Muscle layer of colon (tissue), 2 donors: ENCODE results near the gene FYB1.

ENCODE experiments used
- H3K27ac ChIP-seq: one replicate; pipeline ENCODE4 v1.7.0; 2013; ENCODE audit warnings: low read depth, mild to moderate bottlenecking, low read length, moderate library complexity
- H3K27me3 ChIP-seq, 2 donors: one replicate each; pipeline ENCODE4 v1.7.0; 2013; ENCODE audit warnings: low read length in 2 of 2, mild to moderate bottlenecking in 2 of 2; ENCODE audit not compliant: insufficient read depth in 2 of 2, control insufficient read depth in 1 of 2
- H3K36me3 ChIP-seq: one replicate; pipeline ENCODE4 v1.7.0; 2013; ENCODE audit warnings: mild to moderate bottlenecking, low read length; ENCODE audit not compliant: insufficient read depth
- H3K4me1 ChIP-seq: one replicate; pipeline ENCODE4 v1.7.0; 2013; ENCODE audit warnings: mild to moderate bottlenecking, low read length; ENCODE audit not compliant: insufficient read depth
- H3K4me3 ChIP-seq, 2 donors: one replicate each; pipeline ENCODE4 v1.7.0; 2013; ENCODE audit warnings: low read length in 2 of 2, low read depth in 1 of 2, mild to moderate bottlenecking in 1 of 2, moderate library complexity in 1 of 2
- H3K9ac ChIP-seq: one replicate; pipeline ENCODE4 v1.7.0; 2013; ENCODE audit warnings: low read length
- H3K9me3 ChIP-seq: one replicate; pipeline ENCODE4 v1.7.0; 2013; ENCODE audit warnings: mild to moderate bottlenecking, low read length
- donor health status: abdominal sarcoma.
- donor health status: Adenocarcinoma of cecum.

Gene FYB1

DNA sequence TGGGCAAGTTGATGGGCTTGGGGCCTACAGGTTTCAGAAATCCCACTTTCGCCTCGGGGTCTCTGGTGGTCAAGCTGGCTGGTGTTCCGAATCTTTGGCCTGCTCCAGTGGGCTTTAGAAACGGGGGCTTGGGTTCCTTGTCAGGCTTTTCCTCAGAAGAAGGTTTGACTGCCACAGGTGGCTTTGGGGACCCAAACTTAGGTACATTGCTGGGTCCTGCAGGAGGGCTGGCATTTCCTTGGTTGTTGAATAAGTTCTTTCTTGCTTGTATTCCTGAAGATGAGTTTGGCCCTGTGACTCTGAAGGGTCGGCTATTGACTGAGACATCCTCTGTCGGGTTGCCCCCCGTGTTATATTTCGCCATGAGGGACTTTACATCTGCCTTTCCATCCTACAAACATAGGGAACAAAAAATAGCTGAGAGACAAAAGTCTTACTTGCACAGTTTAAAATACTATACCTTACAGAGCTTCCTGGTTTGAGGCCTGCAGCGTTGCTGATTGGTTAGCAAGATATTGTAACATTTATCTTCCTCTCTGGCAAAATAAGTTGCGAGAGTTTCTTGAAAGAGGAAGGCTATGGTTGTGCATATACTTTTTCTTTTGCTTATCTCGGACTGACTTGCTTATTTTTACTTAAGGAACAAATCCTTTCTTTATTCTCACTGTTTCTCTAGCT lies 16.6 kb downstream of the FYB1 start:
- Histone ChIP-seq H3K27me3 (no peaks in the 10 kb centered on the region), H3K27ac (no peak overlapping the region), H3K36me3 (no peaks in the 10 kb centered on the region), H3K4me1 (no peaks in the 10 kb centered on the region), H3K4me3 (no peak overlapping the region), H3K9ac (no peak overlapping the region), H3K9me3 (no peaks in the 10 kb centered on the region)

DNA sequence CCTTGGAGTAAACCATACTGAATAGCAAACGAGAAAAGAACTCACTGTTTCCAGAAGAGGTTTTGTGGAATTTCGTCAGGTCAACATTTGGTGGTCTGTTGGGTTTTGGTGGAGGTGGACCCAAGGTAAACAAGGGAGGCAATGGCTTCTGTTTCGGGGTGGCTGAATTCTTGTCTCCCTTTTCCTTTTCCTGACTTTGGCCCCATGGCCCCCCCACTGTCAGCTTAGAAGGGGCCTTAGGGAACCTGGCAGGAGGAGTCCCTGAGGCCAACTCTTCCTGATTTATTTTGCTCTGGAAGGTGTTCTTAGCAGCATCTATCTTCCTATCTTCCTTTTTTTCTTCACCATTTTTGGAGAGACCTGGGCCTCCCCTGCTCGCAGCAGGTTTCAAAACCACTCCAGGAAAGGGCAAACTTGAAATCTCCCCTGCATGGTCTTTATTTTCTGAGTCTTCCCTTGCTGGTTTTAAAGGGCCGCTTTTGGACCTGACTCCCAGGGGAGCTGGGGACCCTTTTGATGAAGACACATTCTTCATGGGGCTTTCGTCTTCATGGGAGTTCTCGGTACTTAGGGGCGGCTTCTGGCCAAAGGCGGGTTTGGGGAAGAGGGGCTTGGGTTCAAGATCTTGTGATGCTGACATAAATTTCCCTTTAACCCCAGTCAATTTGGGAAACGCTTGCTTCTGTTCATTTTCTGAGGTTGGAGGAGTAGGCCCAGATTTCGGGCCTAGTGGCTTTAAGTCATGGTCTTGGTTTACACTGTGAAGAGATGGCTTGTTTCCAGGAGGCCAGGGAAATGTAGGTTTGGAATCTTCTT lies 17.4 kb downstream of the FYB1 start:
- H3K4me1 ChIP-seq = no peaks in the 10 kb centered on the region

DNA sequence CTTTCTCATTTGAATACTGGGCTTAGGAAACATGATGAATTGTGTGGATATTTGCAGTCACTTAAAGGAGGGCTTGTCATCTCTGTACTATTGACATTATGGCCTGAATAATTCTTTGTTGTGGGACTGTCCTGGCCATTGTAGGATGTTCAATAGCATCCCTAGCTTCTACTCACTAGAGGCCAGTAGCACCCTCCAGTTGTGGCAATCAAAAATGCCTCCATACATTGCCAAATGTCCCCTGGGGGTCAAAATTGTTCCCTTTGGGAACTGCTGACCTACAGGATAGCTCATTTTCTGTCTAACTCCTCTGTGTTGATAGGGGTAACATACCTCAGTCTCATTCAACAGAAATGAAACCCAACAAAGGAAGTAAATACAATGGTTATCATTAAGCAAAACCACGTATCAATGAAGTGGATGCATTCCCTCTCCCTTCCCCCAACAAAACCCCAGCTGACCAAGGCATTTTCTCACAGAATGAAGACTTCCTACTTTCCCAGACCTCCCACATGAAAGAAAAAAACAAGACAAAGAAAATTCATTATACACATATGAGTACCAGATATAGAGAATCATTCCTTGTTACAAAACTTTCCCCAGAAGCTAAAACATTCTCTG lies 18.1 kb downstream of the FYB1 start:
- Histone ChIP-seq H3K9ac (no peak overlapping the region), H3K27ac (no peak overlapping the region), H3K27me3 (no peaks in the 10 kb centered on the region), H3K4me3 (no peak overlapping the region), H3K4me1 (no peaks in the 10 kb centered on the region), H3K36me3 (no peaks in the 10 kb centered on the region), H3K9me3 (no peaks in the 10 kb centered on the region)

More for the DNA sequence above, 17.4 kb downstream of the FYB1 start:
- no peak overlapping the region for H3K27ac ChIP-seq
- no peaks in the 10 kb centered on the region for H3K36me3 ChIP-seq
- no peaks in the 10 kb centered on the region for H3K9me3 ChIP-seq
- no peaks in the 10 kb centered on the region for H3K27me3 ChIP-seq
- H3K9ac ChIP-seq = no peak overlapping the region
- no peak overlapping the region for H3K4me3 ChIP-seq

DNA sequence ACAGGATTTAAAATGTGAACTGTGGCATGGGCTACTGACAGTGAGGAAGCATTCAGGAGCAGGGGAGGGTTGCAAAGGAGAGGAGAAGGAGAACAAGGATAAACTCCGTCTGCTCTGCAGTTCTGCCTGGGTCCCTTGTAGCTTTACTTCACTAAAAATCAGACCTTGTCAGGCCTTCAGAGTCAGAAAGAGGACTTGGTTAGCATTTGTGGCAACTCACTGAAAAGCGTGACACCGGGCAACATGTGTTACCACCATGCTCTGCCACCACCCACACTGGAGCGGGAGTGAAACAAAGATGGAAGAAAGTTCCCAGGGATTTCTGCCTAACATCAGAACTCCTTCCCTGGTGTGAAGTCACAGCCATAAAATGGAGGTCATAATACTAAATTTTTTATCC lies 19.3 kb downstream of the FYB1 start:
- H3K9ac ChIP-seq = no peak overlapping the region
- no peaks in the 10 kb centered on the region for H3K36me3 ChIP-seq
- H3K27ac ChIP-seq = no peak overlapping the region
- H3K4me3 ChIP-seq = no peak overlapping the region
- H3K4me1 ChIP-seq = no peaks in the 10 kb centered on the region
- no peaks in the 10 kb centered on the region for H3K27me3 ChIP-seq
- no peaks in the 10 kb centered on the region for H3K9me3 ChIP-seq

DNA sequence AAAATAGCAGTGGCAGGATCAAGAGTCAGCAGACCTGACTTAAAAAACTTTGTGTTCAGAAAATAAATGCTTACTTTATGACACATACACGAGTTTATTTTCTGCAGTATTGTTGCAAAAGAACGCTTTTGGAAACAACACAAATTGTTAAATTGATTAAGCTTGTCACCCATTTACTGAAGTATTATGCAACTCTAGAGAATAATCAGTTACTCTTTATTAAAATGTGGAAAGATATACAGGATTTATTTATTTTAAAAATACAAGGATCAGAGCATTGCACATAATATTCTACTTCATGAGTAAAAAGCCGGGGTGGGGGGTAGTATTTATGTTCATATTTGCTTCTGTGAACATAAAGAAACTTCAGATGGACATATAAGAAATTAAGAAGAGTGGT lies 20.0 kb downstream of the FYB1 start:
- no peak overlapping the region for H3K27ac ChIP-seq
- H3K4me1 ChIP-seq = no peaks in the 10 kb centered on the region
- H3K36me3 ChIP-seq = no peaks in the 10 kb centered on the region
- H3K27me3 ChIP-seq = no peaks in the 10 kb centered on the region
- no peak overlapping the region for H3K4me3 ChIP-seq
- no peaks in the 10 kb centered on the region for H3K9me3 ChIP-seq
- H3K9ac ChIP-seq = no peak overlapping the region

DNA sequence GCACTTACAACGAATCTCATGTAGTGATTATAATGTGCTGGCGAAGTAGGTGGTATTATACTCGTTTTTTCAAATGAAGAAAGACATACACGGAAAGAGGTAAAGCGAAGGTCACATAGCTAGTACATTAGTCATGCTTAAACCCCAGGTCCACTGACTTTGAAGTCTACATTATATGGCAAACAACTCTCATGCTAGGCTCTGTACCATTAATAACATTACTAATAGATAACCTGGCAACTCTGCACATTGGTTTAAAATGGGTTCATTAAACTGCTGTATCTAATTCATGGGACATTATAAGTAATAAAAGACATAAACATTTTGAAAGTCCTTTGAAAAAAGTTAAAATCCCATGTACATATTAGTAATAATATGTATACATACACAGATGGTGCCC lies 21.2 kb downstream of the FYB1 start:
- H3K36me3 ChIP-seq = no peaks in the 10 kb centered on the region
- H3K9me3 ChIP-seq = no peaks in the 10 kb centered on the region
- no peaks in the 10 kb centered on the region for H3K27me3 ChIP-seq
- H3K27ac ChIP-seq = no peak overlapping the region
- H3K4me3 ChIP-seq = no peak overlapping the region
- H3K9ac ChIP-seq = no peak overlapping the region
- no peaks in the 10 kb centered on the region for H3K4me1 ChIP-seq

DNA sequence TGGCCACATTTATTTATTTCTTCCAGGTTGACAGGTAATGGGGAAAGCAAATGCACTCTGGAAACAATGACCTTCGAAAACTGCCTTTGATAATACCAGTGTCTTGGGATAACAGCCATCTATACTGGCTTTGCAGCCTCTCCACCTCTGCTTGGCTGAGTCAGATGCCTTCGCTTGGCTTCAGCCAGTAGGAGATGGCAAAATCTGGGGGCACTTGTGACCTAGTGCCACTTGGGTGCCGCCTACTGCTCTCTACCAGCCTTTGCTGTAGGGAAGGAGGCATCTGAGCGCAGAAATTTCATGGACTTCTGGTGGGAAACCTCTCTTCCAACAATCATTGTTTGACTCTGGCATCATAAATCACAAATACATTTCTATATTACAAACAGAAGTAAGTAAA lies 21.8 kb downstream of the FYB1 start:
- Histone ChIP-seq H3K9me3 (no peaks in the 10 kb centered on the region), H3K27ac (no peak overlapping the region), H3K4me1 (no peaks in the 10 kb centered on the region), H3K9ac (no peak overlapping the region), H3K36me3 (no peaks in the 10 kb centered on the region), H3K4me3 (no peak overlapping the region), H3K27me3 (no peaks in the 10 kb centered on the region)

DNA sequence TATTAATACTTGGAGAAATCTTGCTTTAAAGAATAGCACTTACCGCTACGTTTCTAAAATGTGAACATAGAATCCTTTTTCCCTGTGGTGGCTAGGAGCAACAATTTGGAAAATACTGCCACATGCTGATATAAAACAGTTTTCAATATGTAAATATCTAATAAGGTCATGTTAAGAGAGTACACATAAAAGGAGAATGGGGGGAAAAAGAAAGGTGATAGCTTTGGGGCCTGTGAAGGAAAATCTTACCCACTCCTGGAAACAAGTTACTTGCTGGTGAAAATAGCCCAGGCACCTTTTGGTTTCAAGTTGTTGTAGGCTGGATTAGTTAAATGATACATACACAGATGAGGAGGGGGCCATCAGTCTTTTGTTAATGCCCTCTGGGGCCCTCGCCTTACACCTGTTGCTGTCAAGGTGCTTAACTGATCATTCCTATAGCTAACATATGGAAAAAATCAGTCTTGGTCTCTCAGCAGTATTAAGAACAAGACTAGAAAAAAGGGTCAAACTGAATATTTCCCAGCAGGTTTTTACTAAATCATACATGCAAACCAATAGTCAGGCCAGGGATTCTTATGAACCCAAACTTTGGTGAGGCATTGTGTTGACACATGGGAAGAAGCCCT lies 24.1 kb downstream of the FYB1 start:
- Histone ChIP-seq H3K9me3 (no peaks in the 10 kb centered on the region), H3K4me1 (no peaks in the 10 kb centered on the region), H3K4me3 (no peak overlapping the region), H3K27me3 (no peaks in the 10 kb centered on the region), H3K36me3 (no peaks in the 10 kb centered on the region), H3K9ac (no peak overlapping the region), H3K27ac (no peak overlapping the region)

DNA sequence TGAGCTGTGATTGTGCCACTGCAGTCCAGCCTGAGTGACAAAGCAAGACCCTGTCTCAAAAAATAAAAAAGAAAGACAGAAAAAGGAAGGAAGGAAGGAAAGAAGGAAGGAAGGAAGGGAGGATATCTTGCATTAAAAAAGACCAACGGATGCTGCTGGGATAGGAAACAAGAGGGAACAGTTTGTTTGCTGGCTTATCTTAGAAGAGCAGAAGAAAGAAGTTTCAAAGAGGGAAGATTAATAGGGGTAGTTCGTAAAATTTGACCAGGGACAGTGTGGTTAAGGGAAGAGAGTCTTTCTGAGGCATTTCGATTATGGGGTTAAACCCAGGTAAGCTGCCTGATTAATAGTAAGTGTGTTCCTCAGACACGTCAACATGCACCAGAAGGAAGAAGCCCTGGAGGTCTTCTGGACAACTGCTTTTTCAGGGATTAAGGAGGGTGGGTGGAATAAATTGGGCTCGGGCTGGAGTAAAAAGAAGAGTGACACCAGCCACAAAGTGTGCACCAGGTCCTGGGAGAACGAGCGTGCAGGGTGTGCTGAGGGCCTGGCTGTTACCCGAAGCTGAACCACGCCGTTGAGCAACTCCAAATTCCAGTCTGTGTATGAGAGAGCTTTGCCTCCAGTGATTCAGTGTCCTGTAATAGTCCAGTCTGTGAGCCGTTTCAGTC lies 24.8 kb downstream of the FYB1 start:
- Histone ChIP-seq H3K4me1 (no peaks in the 10 kb centered on the region), H3K9me3 (no peaks in the 10 kb centered on the region), H3K27me3 (no peaks in the 10 kb centered on the region), H3K27ac (no peak overlapping the region), H3K9ac (no peak overlapping the region), H3K4me3 (no peak overlapping the region), H3K36me3 (no peaks in the 10 kb centered on the region)

DNA sequence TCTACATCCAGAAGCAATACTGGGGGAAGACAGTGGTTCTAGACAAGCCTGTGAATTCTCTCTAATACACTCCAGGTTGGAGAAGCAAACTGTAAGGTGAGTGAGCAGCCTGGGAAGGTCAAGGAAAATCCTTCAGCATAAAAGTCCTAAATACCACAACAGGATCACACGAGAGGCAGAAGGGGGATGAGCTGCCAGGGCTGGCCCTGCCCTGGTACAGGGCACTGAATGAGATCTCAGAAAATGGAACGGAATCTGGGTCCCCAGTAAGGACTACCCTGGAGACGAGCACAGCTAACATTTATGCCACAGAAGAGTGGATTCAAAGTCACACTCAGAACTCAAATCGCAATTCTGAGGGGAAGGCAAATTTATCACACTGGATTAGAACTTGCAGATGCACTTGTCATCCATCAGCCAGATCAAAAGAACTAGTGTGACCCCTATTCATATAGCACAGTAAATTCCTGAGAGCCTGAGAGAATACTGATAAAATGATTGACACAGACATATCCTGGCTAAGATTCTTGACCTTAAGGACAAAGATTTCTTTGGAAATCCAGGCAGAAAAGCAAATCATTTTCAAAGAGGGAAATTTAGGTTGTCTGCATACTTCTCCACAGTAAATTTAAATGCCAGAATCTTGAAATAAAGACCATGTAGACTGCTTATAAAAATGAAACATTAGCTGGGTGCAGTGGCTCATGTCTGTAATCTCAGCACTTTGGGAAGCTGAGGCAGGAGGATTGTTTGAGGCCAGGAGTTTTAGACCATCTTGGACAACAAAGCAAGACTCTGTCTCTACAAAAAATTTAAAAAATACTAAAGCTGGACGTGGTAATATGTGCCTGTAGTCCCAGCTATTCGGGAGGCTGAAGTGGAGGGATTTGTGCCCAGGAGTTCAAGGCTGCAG lies 25.6 kb downstream of the FYB1 start:
- H3K4me1 ChIP-seq = no peaks in the 10 kb centered on the region

More for the DNA sequence above, 25.6 kb downstream of the FYB1 start:
- Histone ChIP-seq H3K27me3 (no peaks in the 10 kb centered on the region), H3K9ac (no peak overlapping the region), H3K9me3 (no peaks in the 10 kb centered on the region), H3K27ac (no peak overlapping the region), H3K36me3 (no peaks in the 10 kb centered on the region), H3K4me3 (no peak overlapping the region)
